DOHH2 (cell line): Measurements from ENCODE around the gene WNK1.

Experiments
- H3F3A ChIP-seq: fragments of 200-600 bp; sonication (generic), shearing (Covaris generic); 2 replicates; pipeline ENCODE4 v1.6.0; 2016; ENCODE audit warnings: antibody characterized with exemption, mild to moderate bottlenecking; ENCODE audit not compliant: control insufficient read depth, insufficient read depth
- H3K27ac ChIP-seq: fragments of 200-600 bp; sonication (generic); 2 replicates; pipeline ENCODE4 v1.5.1; 2014; ENCODE audit warnings: low read depth, mild to moderate bottlenecking, low read length, moderate library complexity
- H3K27me3 ChIP-seq: fragments of 200-600 bp; sonication (generic); 2 replicates; pipeline ENCODE4 v1.6.1; 2014; ENCODE audit warnings: mild to moderate bottlenecking, low read length, mixed read lengths; ENCODE audit not compliant: control insufficient read depth
- H3K36me3 ChIP-seq: fragments of 200-600 bp; sonication (generic); 2 replicates; pipeline ENCODE4 v1.6.1; 2014; ENCODE audit warnings: mild to moderate bottlenecking, low read length, moderate library complexity, mixed read lengths; ENCODE audit not compliant: control insufficient read depth
- H3K4me1 ChIP-seq: fragments of 200-600 bp; sonication (generic); 2 replicates; pipeline ENCODE4 v1.6.1; 2014; ENCODE audit warnings: mild to moderate bottlenecking, low read length, mixed read lengths; ENCODE audit not compliant: control insufficient read depth
- H3K4me2 ChIP-seq: fragments of 200-600 bp; sonication (generic); 2 replicates; pipeline ENCODE4 v1.6.0; 2014; ENCODE audit warnings: mild to moderate bottlenecking, low read length, moderate library complexity
- H3K4me3 ChIP-seq: fragments of 200-600 bp; sonication (generic); 2 replicates; pipeline ENCODE4 v1.5.1; 2014; ENCODE audit warnings: mild to moderate bottlenecking, low read length, mixed read lengths
- H3K79me2 ChIP-seq: fragments of 200-600 bp; sonication (generic); 2 replicates; pipeline ENCODE4 v1.6.1; 2014; ENCODE audit warnings: mild to moderate bottlenecking, low read length, mixed read lengths; ENCODE audit not compliant: control insufficient read depth
- H3K9me2 ChIP-seq: fragments of 200-600 bp; sonication (generic); replicated peaks from 2 replicates; pipeline ENCODE4 v1.6.1; 2014; ENCODE audit warnings: mild to moderate bottlenecking, low read length, mixed read lengths; ENCODE audit not compliant: control insufficient read depth
- H3K9me3 ChIP-seq: fragments of 200-600 bp; sonication (generic); 2 replicates; pipeline ENCODE4 v1.6.1; 2014; ENCODE audit warnings: antibody characterized with exemption, low read length, mixed read lengths; ENCODE audit not compliant: control insufficient read depth, insufficient read depth
- H4K20me1 ChIP-seq: fragments of 200-600 bp; sonication (generic); 2 replicates; pipeline ENCODE4 v1.6.0; 2014; ENCODE audit warnings: low read depth, mild to moderate bottlenecking, antibody characterized with exemption, low read length, moderate library complexity; ENCODE audit not compliant: control insufficient read depth, insufficient read depth
- CTCF ChIP-seq: fragments of 200-600 bp; sonication (generic); IDR thresholded peaks from one replicate; pipeline ENCODE4 v1.5.1; 2014; ENCODE audit warnings: antibody characterized with exemption, mild to moderate bottlenecking, low read depth, low read length; ENCODE audit not compliant: poor library complexity, severe bottlenecking
- EZH2phosphoT487 ChIP-seq: fragments of 200-600 bp; sonication (generic); IDR thresholded peaks from 2 replicates; pipeline ENCODE4 v1.6.1; 2017; ENCODE audit warnings: borderline replicate concordance, mild to moderate bottlenecking, antibody characterized with exemption, low read length, moderate library complexity, mixed read lengths

Gene WNK1

GRCh38 chr12:724194-724855 lies 28.1 kb upstream of the WNK1 start:
- Histone ChIP-seq H3K4me3 (no peak overlapping the region), H3K27me3 (no peaks in the 10 kb centered on the region), H3K9me3 (no peaks in the 10 kb centered on the region), H3K4me2 (no peak overlapping the region), H3K36me3 (no peaks in the 10 kb centered on the region), H3F3A (no peaks in the 10 kb centered on the region), H4K20me1 (no peaks in the 10 kb centered on the region), H3K79me2 (no peaks in the 10 kb centered on the region), H3K4me1 (peaks cover 23% of the 10 kb centered on the region), H3K9me2 (no peaks in the 10 kb centered on the region), H3K27ac (no peak overlapping the region)
- TF ChIP-seq CTCF, result no peak
- TF ChIP-seq EZH2phosphoT487, result no peak

GRCh38 chr12:725076-725475 lies 27.3 kb upstream of the WNK1 start:
- H3K79me2 ChIP-seq, result no peaks in the 10 kb centered on the region
- TF ChIP-seq CTCF (no peak), EZH2phosphoT487 (no peak)
- no peak overlapping the region for H3K4me3 ChIP-seq
- no peaks in the 10 kb centered on the region for H3K9me3 ChIP-seq
- no peaks in the 10 kb centered on the region for H3K36me3 ChIP-seq
- H3K27me3 ChIP-seq, result no peaks in the 10 kb centered on the region
- H3K4me2 ChIP-seq, result no peak overlapping the region
- no peaks in the 10 kb centered on the region for H3F3A ChIP-seq
- H3K9me2 ChIP-seq, result no peaks in the 10 kb centered on the region
- no peaks in the 10 kb centered on the region for H4K20me1 ChIP-seq
- H3K4me1 ChIP-seq, result peaks cover 16% of the 10 kb centered on the region
- no peak overlapping the region for H3K27ac ChIP-seq

GRCh38 chr12:726281-727140 lies 25.9 kb upstream of the WNK1 start:
- Histone ChIP-seq H3K4me2 (no peak overlapping the region), H4K20me1 (no peaks in the 10 kb centered on the region), H3K4me3 (no peak overlapping the region), H3K27ac (no peak overlapping the region), H3K79me2 (no peaks in the 10 kb centered on the region), H3K4me1 (peaks cover 11% of the 10 kb centered on the region), H3F3A (no peaks in the 10 kb centered on the region), H3K9me3 (no peaks in the 10 kb centered on the region), H3K9me2 (no peaks in the 10 kb centered on the region), H3K27me3 (no peaks in the 10 kb centered on the region), H3K36me3 (no peaks in the 10 kb centered on the region)
- TF ChIP-seq EZH2phosphoT487 (no peak), CTCF (no peak)
